Measurements from ENCODE around the gene VSX1.

VSX1 gene

DNA sequence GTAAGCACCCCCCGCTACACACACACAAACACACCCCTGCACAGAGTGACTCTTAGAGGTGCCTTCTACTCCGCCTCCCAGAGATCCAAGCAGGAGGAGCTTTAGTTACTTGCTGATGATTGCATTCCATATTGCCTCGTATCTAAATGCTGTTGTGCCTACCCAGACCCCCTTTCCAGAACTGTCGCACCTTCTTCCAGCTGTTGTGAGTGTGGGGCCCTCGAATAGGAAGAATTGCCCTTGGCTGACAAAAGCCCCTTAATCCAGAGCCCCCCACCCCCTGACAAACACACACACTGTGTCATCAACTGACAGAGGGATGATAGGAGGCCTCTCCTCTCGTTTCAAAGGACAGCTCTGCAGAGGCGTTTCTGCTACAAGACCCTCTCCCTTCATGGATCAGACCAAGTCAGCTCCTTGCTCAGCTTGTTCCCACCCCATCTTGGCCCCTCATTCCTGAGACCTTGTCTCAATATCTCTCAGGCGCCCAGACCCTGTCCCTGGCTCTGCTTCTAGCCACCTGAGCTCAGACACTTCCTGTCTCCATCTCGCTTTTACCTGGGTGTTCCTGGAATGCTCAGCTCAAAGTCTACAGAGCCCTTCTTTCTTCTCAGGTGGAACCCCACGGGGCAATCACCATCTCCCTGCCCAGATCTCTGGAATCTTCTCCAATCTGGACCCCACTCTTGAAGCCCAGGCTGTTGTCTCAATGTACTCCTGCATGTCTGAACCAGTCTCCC, 4.0 kb upstream of the VSX1 start:
- DNase-seq = no peak

DNA sequence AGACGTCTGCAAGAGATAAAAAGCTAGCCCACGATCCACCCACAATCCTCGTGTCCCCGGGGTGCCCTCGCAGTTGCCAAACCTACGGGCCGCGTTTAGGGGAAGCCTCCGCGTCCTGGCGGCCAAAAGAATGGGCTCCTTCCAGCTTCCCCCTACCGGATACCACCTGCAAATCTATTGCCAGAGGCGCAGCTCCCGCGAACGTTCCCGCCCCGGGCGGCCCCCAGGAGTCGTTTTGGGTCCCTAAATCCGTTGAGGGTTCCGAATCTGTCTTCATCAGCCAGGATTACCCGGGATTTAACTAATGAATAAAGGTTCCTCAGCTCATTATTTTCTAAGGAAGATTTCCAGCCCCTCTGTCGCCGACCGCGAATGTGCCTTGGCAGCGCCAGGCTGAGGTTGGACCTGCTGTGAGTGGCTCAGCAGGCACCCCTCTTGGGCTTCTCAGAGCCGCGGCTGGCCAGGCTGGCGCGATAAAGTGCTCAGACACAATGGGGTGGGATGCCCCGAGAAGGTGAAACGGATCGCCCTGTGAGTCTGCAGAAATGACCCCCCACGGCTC, 2.8 kb upstream of the VSX1 start:
- no peak for DNase-seq

- DNase-seq = no peak
Measured at GRCh38 chr20:25083773-25084625, 2.1 kb upstream of the VSX1 start.

DNA sequence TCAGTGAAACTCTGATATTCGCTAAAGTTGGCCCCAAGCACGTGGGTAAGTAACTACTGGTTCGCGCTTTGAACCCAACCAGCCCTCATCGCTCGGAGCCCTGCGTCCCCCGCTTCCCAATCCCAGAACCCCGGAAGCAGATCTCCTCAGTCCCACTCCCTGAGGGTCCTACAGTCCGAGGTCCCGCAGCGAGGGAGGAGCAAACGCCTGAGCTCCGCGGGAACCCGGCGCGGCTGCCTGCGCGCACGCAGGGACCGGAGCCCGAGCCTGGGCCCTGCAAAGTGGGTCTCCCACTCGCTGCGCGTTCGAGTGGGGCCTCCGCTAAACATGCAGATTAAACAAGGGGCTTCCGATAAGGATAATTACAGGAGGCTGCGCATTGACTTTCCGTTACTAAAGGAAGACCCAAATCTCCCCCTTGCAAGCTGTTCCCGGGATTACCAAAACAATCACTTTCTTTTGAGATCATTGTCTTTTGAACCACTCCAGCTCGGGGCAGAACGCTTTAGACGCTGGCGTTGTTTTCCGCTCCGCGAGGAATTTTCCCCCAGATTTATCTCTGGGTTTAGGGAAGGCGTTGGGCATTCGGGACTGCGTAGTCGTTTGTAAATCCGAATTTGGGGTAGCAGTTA, 1.3 kb upstream of the VSX1 start:
- DNase-seq = no peak

DNA sequence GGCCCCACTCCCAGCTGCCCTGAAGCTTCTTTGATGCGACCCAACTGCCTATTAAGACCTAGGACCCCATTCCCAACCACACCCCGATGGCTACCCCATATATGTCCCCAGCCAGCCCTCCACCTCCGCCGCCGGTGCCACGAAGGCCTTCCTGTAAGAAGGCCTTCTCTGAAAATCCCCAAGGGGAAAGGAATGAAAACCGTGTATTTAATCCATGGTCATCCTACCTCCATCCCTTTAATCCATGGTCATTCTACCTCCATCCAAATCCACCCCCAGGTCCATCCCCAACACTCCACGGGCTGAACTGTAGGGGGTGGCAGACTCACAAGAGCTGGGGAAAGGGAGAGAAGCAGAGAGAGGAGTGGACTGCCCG, 545 bp upstream of the VSX1 start:
- DNase-seq = no peak

DNA sequence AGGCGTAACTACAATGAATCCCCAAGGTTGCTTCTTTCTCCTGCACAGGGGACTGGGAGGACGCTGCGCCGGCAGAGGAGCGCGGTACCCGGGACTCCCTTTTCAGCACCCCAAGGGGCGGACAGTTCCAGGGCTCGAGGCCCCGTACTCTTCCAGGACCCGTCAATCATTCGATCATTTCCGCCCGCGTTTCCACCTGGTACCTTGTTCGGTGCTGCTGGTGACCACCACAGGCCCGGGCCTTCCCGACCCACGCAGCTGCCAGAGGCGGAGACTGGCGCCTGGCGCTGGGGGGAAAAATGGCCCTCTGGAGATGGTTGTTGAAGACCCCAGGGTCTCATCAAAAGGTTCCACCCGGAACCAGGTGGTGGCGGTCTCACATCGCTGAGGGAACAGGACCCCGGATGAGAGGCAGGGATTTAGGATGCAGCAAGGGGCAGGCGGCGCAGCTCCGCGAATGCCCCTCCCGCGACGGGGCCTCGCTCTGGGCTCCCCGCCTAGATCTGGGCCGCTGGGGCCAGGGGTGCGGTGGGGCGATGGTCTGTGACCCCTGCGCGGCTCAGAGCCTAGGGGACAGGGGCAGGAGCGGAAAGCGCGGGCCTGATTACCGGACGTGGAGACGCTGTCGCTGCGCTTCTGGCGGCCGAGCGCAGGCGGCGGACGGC, 744 bp downstream of the VSX1 start:
- no peak for DNase-seq

DNA sequence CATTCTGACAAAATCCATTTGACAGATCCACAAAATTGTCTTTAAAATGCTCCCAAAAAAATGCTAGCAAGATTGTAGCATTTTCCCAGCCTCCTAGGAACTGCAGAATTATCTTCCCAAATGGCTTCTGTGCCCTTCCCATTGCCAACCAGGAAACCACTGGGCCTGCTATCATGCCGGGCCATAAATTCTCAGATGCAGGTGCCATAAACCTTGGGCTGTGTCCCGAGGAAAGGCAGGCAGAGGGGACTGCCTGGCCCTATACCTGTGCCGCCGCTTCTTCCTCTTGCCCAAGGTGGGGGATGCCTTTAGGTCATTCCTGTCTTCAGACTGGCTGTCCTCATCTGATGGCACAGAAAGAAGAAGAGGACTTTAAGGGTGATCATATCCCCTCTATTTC, 2.8 kb downstream of the VSX1 start:
- no peak for DNase-seq

GRCh38 chr20:25078662-25079061, 3.3 kb downstream of the VSX1 start:
- no peak for DNase-seq

DNA sequence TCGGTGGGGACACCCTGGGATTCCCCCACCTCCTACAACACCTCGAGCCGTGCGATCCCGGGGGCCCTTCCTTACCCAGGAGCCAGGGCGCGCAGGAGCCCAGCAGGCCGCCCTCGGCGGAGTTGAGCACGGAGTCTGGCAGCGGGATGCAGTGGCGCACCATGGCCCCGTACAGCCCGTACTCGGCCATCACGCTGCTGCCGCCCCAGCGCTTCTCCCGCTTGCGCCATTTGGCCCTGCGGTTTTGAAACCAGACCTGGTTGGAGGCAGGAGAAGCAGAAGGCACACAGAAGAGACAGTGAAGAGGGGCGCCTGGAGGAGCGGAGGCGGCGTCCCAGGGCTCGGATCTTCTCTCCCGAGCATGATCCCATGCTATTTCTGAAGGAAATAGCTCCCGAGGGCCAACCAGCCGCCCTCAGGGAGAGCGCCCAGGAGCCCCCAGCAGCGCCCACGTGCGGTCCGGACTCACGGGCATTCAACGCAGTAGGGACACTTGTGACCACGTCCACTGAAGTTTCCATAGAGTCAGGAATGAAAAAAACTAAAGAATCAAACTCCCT, 4.3 kb downstream of the VSX1 start:
- DNase-seq = no peak

DNA sequence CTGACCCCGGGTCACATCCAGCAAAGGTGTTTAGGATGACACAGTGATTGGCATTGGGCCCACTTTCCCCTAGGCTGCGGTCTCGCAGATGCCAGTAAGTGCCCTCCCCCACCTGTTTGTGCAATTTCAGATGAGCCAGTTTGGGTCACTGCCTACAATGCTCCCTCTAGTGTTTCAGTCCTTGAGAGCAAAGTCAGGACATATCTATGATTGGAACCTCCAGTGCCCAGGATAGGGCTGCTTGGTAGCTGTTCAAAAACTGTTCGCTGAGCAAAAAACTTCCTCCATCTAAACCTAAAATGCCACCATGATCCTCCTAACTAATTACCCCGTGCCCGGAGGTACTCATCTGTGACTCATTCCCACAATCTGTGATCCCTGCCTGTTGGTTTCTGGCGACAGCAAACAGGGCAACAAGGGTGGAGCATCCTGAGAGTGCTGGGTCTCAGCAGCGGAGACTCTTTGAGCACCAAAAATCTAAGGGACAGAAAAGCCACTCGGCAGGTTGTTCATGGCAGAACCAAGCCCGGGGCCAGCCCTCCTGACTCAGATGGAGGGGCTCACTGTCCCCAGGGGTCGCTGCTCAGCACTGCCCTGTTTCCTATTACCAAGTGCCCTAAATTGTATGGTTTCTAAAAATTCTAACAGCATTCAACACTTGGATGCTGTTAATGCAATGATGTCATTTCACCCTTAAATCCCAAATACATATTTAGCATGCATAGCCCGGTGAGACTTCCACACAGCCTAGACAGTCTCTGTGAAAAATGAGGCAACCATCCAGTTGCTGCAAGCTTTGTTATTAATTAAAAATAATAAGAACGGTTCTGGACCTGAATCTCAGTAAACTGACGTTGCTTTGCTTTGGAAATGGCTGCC, 5.0 kb downstream of the VSX1 start:
- no peak for DNase-seq

- no peak for DNase-seq
Measured at GRCh38 chr20:25076201-25076600, 5.7 kb downstream of the VSX1 start.

DNA sequence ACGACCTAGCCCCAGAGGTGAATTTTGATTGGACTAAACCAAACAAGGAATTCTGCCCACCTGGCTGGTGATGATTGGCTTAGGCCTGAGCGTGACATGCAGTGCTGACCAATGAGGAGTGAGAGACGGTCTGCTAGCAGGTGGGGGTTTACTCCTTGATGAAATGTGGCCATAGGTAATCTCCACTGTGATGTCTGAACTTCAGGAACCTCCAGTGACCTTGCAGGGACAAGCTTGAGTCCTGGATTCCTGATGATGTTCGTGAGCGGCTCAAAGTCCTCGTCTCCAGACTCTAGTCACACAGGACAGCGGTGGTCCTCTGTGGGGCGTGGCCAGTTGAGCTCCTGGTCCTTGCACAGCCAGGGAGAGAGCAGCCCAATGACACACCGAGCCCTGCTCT, 8.4 kb downstream of the VSX1 start:
- no peak for DNase-seq

GRCh38 chr20:25072226-25072811, 9.6 kb downstream of the VSX1 start:
- DNase-seq = no peak

DNA sequence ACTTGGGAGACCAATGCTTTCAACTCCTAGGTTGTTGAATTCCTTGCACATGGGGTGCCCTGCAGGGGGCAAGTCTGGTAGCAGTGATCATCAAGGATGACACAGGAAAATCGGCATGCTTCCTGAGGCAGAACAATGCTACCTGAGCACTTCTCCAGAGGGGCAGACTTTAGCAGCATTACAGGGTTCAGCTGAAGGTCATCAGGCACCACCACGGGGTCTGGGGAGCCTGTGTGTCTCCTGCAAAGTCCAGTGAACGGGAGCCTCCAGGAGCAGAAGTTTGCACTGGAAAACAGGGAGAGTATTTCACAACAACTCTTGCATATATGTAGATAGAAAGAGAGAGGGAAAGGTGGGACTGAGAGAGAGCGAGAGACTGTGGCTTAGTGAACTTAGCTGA, 10.2 kb downstream of the VSX1 start:
- DNase-seq = no peak

DNA sequence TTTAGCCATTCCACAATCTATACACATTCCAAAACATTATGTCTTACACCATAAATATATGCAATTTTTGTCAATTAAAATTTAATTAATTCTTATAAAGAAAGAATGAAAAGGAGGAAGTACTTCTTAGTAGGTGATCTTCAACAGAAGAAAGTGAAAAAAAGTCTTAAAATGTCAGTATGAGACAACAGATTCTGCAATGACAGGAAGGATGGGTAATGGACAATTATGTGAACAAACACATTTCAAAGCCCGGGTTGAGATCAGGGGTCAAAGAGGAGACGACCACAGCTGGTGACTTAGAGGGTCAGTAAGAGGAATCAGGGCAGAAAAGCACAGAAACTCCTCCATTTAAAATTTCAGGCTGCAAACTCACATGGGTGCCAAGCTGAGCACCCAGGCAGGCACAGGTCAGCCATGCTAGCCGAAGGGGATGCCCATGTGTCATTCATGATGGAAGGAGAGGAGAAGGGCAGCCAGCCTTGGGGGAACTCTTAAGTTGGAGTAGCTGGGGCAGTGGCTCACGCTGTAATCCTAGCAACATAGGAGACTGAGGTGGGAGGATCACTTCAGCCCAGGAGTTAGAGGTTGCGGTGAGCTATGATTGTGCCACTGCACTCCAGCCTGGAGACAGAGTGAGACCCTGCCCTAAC, 11.0 kb downstream of the VSX1 start:
- no peak for DNase-seq

- DNase-seq = no peak
Measured at GRCh38 chr20:25067102-25067987, 14.6 kb downstream of the VSX1 start.

DNA sequence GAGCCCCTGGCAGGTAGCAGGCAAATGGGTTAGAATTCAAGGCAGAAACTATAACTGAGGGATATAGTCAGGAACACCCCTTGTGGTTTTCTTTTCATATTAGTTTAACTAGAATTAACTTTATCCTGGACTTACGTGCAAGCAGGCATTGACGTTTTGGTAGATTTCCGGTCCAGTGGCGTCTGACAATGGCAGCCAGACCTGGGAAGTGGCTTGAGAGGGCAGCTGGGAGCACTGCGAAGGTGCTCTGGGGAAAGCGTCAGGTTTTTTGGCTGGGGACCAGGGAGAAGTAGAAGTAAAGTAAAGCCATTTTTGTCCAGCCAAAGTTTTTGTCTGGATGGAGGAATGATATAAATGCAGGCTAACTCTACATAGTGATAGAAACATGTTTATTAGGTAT, 15.6 kb downstream of the VSX1 start:
- no peak for DNase-seq

- DNase-seq = peak; percentile 69
Measured at GRCh38 chr20:25065625-25066338, 16.2 kb downstream of the VSX1 start.

GRCh38 chr20:25065072-25065624, 16.8 kb downstream of the VSX1 start:
- no peak for DNase-seq

All from KG1 (cell line).